Measurements from ENCODE around the gene COQ5. TPM values are rescaled to one million over a fixed set of nuclear protein-coding genes. Genes with fewer than 3 reads are reported as not detected.

Gene COQ5
- total RNA-seq, 1 experiment from 2014 or later: 35.1 TPM

DNA sequence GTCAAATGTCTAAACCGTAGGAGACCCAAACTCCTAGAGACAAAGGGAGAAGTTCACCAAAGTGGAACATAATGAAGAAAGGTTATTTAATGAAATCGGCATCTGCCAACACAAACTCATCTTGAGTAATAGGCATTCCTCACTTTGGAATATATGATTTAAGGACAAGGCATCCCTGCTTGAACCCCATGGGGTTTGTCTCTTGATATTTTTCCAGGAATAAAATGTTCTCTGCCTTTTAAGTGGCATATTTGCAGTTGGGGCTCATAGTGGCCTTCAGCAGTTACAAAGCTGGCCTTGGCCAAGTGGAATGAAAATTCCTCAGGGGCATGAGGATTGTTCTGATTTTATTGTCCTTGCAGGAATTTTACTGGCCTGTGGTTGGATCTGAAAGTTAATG, 45.1 kb upstream of the COQ5 start (continued):
- TF ChIP-seq, protein P1, sequence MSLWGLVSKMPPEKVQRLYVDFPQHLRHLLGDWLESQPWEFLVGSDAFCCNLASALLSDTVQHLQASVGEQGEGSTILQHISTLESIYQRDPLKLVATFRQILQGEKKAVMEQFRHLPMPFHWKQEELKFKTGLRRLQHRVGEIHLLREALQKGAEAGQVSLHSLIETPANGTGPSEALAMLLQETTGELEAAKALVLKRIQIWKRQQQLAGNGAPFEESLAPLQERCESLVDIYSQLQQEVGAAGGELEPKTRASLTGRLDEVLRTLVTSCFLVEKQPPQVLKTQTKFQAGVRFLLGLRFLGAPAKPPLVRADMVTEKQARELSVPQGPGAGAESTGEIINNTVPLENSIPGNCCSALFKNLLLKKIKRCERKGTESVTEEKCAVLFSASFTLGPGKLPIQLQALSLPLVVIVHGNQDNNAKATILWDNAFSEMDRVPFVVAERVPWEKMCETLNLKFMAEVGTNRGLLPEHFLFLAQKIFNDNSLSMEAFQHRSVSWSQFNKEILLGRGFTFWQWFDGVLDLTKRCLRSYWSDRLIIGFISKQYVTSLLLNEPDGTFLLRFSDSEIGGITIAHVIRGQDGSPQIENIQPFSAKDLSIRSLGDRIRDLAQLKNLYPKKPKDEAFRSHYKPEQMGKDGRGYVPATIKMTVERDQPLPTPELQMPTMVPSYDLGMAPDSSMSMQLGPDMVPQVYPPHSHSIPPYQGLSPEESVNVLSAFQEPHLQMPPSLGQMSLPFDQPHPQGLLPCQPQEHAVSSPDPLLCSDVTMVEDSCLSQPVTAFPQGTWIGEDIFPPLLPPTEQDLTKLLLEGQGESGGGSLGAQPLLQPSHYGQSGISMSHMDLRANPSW (CRISPR knock-in tag; conservative IDR thresholded peaks at IDR 0.05; ENCODE audit: low read depth): no peak
- no peak for TF ChIP-seq SMAD4 (CRISPR knock-in tag; IDR thresholded peaks at IDR 0.05)
- TF ChIP-seq, protein P2, sequence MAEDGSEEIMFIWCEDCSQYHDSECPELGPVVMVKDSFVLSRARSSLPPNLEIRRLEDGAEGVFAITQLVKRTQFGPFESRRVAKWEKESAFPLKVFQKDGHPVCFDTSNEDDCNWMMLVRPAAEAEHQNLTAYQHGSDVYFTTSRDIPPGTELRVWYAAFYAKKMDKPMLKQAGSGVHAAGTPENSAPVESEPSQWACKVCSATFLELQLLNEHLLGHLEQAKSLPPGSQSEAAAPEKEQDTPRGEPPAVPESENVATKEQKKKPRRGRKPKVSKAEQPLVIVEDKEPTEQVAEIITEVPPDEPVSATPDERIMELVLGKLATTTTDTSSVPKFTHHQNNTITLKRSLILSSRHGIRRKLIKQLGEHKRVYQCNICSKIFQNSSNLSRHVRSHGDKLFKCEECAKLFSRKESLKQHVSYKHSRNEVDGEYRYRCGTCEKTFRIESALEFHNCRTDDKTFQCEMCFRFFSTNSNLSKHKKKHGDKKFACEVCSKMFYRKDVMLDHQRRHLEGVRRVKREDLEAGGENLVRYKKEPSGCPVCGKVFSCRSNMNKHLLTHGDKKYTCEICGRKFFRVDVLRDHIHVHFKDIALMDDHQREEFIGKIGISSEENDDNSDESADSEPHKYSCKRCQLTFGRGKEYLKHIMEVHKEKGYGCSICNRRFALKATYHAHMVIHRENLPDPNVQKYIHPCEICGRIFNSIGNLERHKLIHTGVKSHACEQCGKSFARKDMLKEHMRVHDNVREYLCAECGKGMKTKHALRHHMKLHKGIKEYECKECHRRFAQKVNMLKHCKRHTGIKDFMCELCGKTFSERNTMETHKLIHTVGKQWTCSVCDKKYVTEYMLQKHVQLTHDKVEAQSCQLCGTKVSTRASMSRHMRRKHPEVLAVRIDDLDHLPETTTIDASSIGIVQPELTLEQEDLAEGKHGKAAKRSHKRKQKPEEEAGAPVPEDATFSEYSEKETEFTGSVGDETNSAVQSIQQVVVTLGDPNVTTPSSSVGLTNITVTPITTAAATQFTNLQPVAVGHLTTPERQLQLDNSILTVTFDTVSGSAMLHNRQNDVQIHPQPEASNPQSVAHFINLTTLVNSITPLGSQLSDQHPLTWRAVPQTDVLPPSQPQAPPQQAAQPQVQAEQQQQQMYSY (CRISPR knock-in tag; IDR thresholded peaks at IDR 0.05): no peak
- TF ChIP-seq FOXP1 (CRISPR knock-in tag; IDR thresholded peaks at IDR 0.05; ENCODE audit: borderline replicate concordance): no peak

DNA sequence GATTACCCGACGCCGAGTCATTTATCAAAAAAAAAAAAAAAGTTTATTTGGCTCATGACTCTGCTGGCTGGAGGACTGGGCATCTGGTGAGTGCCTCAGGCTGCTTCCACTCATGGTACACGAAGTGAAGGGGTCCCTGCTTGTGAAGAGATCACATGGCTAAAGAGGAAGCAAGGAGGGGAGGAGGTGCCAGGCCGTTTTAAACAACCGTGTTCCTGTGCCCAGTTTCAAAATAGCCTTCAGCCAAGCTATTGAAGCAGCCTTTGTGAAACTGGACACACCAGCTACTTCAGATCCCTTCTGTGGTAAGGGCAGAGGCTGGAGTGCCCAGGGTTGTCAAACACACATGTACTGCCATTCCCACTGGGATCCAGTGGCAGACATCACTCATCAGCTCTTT, 44.6 kb upstream of the COQ5 start:
- Mint-ChIP-seq H3K27me3 (ENCODE audit: low read depth) (no peaks in the 10 kb centered on the region), H3K4me1 (no peaks in the 10 kb centered on the region), H3K9me3 (no peaks in the 10 kb centered on the region), H3K27ac (no peak overlapping the region; the same call in 1 of the 2 replicates), H3K4me3 (no peak overlapping the region), H3K36me3 (peaks cover 78% of the 10 kb centered on the region)
- CTCF ChIA-PET: no interaction called here
- no peak for ATAC-seq
- POLR2A ChIA-PET: no interaction called here
- no peak for DNase-seq (ENCODE audit: low spot score)
- TF ChIP-seq, protein P3, sequence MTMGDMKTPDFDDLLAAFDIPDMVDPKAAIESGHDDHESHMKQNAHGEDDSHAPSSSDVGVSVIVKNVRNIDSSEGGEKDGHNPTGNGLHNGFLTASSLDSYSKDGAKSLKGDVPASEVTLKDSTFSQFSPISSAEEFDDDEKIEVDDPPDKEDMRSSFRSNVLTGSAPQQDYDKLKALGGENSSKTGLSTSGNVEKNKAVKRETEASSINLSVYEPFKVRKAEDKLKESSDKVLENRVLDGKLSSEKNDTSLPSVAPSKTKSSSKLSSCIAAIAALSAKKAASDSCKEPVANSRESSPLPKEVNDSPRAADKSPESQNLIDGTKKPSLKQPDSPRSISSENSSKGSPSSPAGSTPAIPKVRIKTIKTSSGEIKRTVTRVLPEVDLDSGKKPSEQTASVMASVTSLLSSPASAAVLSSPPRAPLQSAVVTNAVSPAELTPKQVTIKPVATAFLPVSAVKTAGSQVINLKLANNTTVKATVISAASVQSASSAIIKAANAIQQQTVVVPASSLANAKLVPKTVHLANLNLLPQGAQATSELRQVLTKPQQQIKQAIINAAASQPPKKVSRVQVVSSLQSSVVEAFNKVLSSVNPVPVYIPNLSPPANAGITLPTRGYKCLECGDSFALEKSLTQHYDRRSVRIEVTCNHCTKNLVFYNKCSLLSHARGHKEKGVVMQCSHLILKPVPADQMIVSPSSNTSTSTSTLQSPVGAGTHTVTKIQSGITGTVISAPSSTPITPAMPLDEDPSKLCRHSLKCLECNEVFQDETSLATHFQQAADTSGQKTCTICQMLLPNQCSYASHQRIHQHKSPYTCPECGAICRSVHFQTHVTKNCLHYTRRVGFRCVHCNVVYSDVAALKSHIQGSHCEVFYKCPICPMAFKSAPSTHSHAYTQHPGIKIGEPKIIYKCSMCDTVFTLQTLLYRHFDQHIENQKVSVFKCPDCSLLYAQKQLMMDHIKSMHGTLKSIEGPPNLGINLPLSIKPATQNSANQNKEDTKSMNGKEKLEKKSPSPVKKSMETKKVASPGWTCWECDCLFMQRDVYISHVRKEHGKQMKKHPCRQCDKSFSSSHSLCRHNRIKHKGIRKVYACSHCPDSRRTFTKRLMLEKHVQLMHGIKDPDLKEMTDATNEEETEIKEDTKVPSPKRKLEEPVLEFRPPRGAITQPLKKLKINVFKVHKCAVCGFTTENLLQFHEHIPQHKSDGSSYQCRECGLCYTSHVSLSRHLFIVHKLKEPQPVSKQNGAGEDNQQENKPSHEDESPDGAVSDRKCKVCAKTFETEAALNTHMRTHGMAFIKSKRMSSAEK (CRISPR knock-in tag; IDR thresholded peaks at IDR 0.05; ENCODE audit: borderline replicate concordance): no peak
- no peak for TF ChIP-seq NR3C1 (CRISPR knock-in tag; conservative IDR thresholded peaks at IDR 0.05; ENCODE audit: low read depth)
- no peak for TF ChIP-seq TCF7 (CRISPR knock-in tag; IDR thresholded peaks at IDR 0.05; ENCODE audit: low read depth)
- no peak for TF ChIP-seq MYBL2 (CRISPR knock-in tag; IDR thresholded peaks at IDR 0.05)
- TF ChIP-seq, protein P1 (CRISPR knock-in tag; conservative IDR thresholded peaks at IDR 0.05; ENCODE audit: low read depth): no peak
- TF ChIP-seq, protein P4, sequence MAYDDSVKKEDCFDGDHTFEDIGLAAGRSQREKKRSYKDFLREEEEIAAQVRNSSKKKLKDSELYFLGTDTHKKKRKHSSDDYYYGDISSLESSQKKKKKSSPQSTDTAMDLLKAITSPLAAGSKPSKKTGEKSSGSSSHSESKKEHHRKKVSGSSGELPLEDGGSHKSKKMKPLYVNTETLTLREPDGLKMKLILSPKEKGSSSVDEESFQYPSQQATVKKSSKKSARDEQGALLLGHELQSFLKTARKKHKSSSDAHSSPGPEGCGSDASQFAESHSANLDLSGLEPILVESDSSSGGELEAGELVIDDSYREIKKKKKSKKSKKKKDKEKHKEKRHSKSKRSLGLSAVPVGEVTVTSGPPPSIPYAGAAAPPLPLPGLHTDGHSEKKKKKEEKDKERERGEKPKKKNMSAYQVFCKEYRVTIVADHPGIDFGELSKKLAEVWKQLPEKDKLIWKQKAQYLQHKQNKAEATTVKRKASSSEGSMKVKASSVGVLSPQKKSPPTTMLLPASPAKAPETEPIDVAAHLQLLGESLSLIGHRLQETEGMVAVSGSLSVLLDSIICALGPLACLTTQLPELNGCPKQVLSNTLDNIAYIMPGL (CRISPR knock-in tag; IDR thresholded peaks at IDR 0.05): no peak
- no peak for TF ChIP-seq NR1H2 (CRISPR knock-in tag; IDR thresholded peaks at IDR 0.05)
- TF ChIP-seq, protein P5, sequence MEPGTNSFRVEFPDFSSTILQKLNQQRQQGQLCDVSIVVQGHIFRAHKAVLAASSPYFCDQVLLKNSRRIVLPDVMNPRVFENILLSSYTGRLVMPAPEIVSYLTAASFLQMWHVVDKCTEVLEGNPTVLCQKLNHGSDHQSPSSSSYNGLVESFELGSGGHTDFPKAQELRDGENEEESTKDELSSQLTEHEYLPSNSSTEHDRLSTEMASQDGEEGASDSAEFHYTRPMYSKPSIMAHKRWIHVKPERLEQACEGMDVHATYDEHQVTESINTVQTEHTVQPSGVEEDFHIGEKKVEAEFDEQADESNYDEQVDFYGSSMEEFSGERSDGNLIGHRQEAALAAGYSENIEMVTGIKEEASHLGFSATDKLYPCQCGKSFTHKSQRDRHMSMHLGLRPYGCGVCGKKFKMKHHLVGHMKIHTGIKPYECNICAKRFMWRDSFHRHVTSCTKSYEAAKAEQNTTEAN (CRISPR knock-in tag; IDR thresholded peaks at IDR 0.05): no peak
- no peak for TF ChIP-seq SOX15 (CRISPR knock-in tag; IDR thresholded peaks at IDR 0.05)
- TF ChIP-seq SMAD4 (CRISPR knock-in tag; IDR thresholded peaks at IDR 0.05): no peak
- TF ChIP-seq ZNF121 (CRISPR knock-in tag; IDR thresholded peaks at IDR 0.05): no peak
- no peak for TF ChIP-seq ETV6 (CRISPR knock-in tag; IDR thresholded peaks at IDR 0.05)
- TF ChIP-seq JUN (CRISPR knock-in tag; IDR thresholded peaks at IDR 0.05): no peak
- TF ChIP-seq OVOL2 (CRISPR knock-in tag; IDR thresholded peaks at IDR 0.05; ENCODE audit: borderline replicate concordance): no peak
- TF ChIP-seq, protein P6, sequence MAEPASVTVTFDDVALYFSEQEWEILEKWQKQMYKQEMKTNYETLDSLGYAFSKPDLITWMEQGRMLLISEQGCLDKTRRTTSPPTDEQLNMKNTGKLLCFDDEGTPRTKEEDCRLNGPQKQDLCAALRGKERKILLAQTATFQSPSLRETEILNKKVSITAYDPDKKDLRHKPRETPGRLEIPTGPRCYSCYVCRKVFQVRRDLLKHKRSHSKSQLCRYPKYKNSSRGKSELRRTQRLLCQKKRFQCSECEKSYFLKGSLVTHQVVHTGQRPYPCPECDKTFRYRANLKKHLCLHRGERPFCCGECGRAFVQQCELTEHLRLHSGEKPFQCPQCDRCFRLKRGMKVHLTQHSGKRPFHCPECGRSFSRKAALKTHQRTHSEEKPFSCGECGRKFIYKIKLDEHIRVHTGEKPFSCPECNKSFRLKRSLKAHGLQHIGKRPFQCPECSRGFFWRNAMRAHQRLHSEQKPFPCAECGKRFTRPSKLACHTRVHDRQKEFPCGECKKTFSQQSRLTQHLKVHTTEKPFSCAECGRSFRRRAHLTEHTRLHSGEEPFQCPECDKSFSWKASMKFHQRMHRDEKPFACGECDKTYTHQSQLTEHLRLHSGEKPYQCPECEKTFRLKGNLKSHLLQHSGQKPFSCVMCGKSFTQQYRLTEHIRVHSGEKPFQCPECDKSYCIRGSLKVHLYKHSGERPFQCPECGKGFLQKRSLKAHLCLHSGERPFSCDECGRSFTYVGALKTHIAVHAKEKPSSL (CRISPR knock-in tag; conservative IDR thresholded peaks at IDR 0.05): no peak
